Trophoblast cell (in vitro differentiated cells and primary cell): ENCODE data around the gene SPRR2G. TPM values are rescaled to one million over a fixed set of nuclear protein-coding genes. Genes with fewer than 3 reads are reported as not detected.

Experiments used
- DNase-seq, 2 donors: peaks; one replicate each; pipeline ENCODE4 v3.0.0-alpha.2; 2016
- H2AFZ ChIP-seq: 2 replicates; pipeline ENCODE4 v1.6.1; 2013; ENCODE audit warnings: low read length, moderate library complexity, mild to moderate bottlenecking; ENCODE audit not compliant: insufficient read depth, poor library complexity
- H2AK5ac ChIP-seq: 2 replicates; pipeline ENCODE4 v1.6.1; 2013; ENCODE audit warnings: mild to moderate bottlenecking, low read length
- H2BK120ac ChIP-seq: 2 replicates; pipeline ENCODE4 v1.6.1; 2013; ENCODE audit warnings: low read length, mild to moderate bottlenecking, moderate library complexity; ENCODE audit not compliant: insufficient read depth, poor library complexity
- H2BK12ac ChIP-seq: 2 replicates; pipeline ENCODE4 v1.6.1; 2013; ENCODE audit warnings: mild to moderate bottlenecking, low read length, moderate library complexity
- H2BK5ac ChIP-seq: 2 replicates; pipeline ENCODE4 v1.6.1; 2013; ENCODE audit warnings: low read length, low read depth, moderate library complexity, mild to moderate bottlenecking; ENCODE audit not compliant: poor library complexity
- H3K14ac ChIP-seq: 2 replicates; pipeline ENCODE4 v1.6.1; 2013; ENCODE audit warnings: mild to moderate bottlenecking, low read length
- H3K18ac ChIP-seq: 2 replicates; pipeline ENCODE4 v1.6.1; 2013; ENCODE audit warnings: mild to moderate bottlenecking, low read length
- H3K23ac ChIP-seq: 2 replicates; pipeline ENCODE4 v1.6.1; 2013; ENCODE audit warnings: low read length
- H3K27ac ChIP-seq: 2 replicates; pipeline ENCODE4 v1.5.1; 2013; ENCODE audit warnings: low read depth, mild to moderate bottlenecking, inconsistent platforms, low read length, moderate library complexity
- H3K27me3 ChIP-seq: 2 replicates; pipeline ENCODE4 v1.6.1; 2013; ENCODE audit warnings: inconsistent platforms, mild to moderate bottlenecking, low read length, moderate library complexity; ENCODE audit not compliant: insufficient read depth
- H3K36me3 ChIP-seq, 2 experiments: 1 replicate in 1 of 2; 2 replicates in 1 of 2; pipeline ENCODE4 v1.6.1; 2013; ENCODE audit warnings: low read length in 2 of 2, mild to moderate bottlenecking in 2 of 2, moderate library complexity in 1 of 2; ENCODE audit not compliant: insufficient read depth in 2 of 2, control insufficient read depth in 1 of 2
- H3K4ac ChIP-seq: 2 replicates; pipeline ENCODE4 v1.6.1; 2013; ENCODE audit warnings: low read depth, mild to moderate bottlenecking, low read length, moderate library complexity
- H3K4me1 ChIP-seq, 2 experiments: 1 replicate in 1 of 2; 2 replicates in 1 of 2; pipeline ENCODE4 v1.6.1; 2013; ENCODE audit warnings: low read length in 2 of 2, mild to moderate bottlenecking in 2 of 2, moderate library complexity in 1 of 2; ENCODE audit not compliant: insufficient read depth in 2 of 2, control insufficient read depth in 1 of 2
- H3K4me2 ChIP-seq: 2 replicates; pipeline ENCODE4 v1.6.1; 2013; ENCODE audit warnings: inconsistent platforms, mild to moderate bottlenecking, low read length, moderate library complexity
- H3K4me3 ChIP-seq: 2 replicates; pipeline ENCODE4 v1.5.1; 2013; ENCODE audit warnings: mild to moderate bottlenecking, low read depth, low read length, inconsistent platforms
- H3K79me1 ChIP-seq: one replicate; pipeline ENCODE4 v1.6.1; 2013; ENCODE audit warnings: low read length
- H3K79me2 ChIP-seq: 2 replicates; pipeline ENCODE4 v1.6.1; 2013; ENCODE audit warnings: low read length, mild to moderate bottlenecking; ENCODE audit not compliant: control insufficient read depth, insufficient read depth, poor library complexity
- H3K9ac ChIP-seq: 2 replicates; pipeline ENCODE4 v1.6.1; 2013; ENCODE audit warnings: mild to moderate bottlenecking, low read length
- H3K9me3 ChIP-seq: 2 replicates; pipeline ENCODE4 v1.6.1; 2013; ENCODE audit warnings: low read depth, mild to moderate bottlenecking, control low read depth, inconsistent platforms, low read length; ENCODE audit not compliant: insufficient read depth
- H4K12ac ChIP-seq: 2 replicates; pipeline ENCODE4 v1.6.1; 2013; ENCODE audit warnings: low read depth, mild to moderate bottlenecking, low read length, moderate library complexity
- H4K8ac ChIP-seq: 2 replicates; pipeline ENCODE4 v1.6.1; 2013; ENCODE audit warnings: low read depth, mild to moderate bottlenecking, low read length, moderate library complexity
- H4K91ac ChIP-seq: one replicate; pipeline ENCODE4 v1.6.1; 2013; ENCODE audit warnings: low read depth, mild to moderate bottlenecking, low read length, moderate library complexity
- WGBS: extraction: QIAGEN DNeasy Blood & Tissue Kit; methylation state at CpG from one replicate; pipeline ENCODE4 v1.1.7; 2013; ENCODE audit warnings: missing lambda C conversion rate; ENCODE audit not compliant: insufficient read length, insufficient coverage; ENCODE audit errors: extremely low coverage; 5-methylcytosine and 5-hydroxymethylcytosine counted together
- polyA plus RNA-seq: library from polyadenylated mRNA; stranded (reverse); fragments of 200-250 nt; gene quantifications from 2 replicates; pipeline ENCODE4 v1.2.3, GENCODE V29; 2013

Gene SPRR2G
- polyA plus RNA-seq, result 5.1 and 5.6 TPM in 2 replicates

DNA sequence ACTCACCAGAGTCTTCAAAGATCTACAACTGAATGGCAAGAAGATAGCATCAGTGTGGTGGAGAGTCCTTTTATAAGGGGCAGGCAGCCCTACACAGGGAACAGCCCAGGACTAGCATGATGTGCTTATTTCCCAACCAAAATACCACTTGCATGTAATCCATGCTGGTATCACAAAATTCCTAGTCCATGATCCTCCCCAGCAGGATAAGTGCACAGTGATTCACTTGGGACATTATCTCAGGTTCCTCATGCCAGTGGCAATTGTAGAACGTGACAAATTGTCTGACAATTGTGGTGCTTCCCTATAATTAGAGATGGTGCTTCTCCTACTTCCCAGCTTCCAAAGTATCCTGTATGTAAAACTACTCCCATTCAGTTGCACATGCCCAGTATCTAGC, at the start of gene SPRR2G:
SPRR2G (minus strand) TSS at position 45 of the 400 bp plus-strand sequence. CDS start 780 bp downstream, outside the sequence.
- Histone ChIP-seq H3K79me1 (no peaks in the 10 kb centered on the region), H3K36me3 (no peaks in the 10 kb centered on the region), H3K18ac (no peak within 1 kb of the TSS), H2BK5ac (no peak within 1 kb of the TSS), H2AFZ (no peak within 1 kb of the TSS), H3K9ac (no peak within 1 kb of the TSS), H3K23ac (no peak within 1 kb of the TSS), H3K4me2 (no peak within 1 kb of the TSS), H2AK5ac (no peak within 1 kb of the TSS), H3K4ac (no peak within 1 kb of the TSS), H3K27ac (no peak within 1 kb of the TSS), H4K8ac (no peak within 1 kb of the TSS), H3K9me3 (no peaks in the 10 kb centered on the region), H4K91ac (no peak within 1 kb of the TSS), H3K14ac (no peak within 1 kb of the TSS), H4K12ac (no peak within 1 kb of the TSS), H3K4me1 (no peaks in the 10 kb centered on the region), H2BK120ac (no peak within 1 kb of the TSS), H3K79me2 (no peaks in the 10 kb centered on the region), H3K4me3 (no peak within 1 kb of the TSS), H2BK12ac (no peak within 1 kb of the TSS), H3K27me3 (no peaks in the 10 kb centered on the region)
- no CpG with 5 or more reads among the region's 1 CpG for WGBS
- peak; percentile 92 to 98 for DNase-seq

DNA sequence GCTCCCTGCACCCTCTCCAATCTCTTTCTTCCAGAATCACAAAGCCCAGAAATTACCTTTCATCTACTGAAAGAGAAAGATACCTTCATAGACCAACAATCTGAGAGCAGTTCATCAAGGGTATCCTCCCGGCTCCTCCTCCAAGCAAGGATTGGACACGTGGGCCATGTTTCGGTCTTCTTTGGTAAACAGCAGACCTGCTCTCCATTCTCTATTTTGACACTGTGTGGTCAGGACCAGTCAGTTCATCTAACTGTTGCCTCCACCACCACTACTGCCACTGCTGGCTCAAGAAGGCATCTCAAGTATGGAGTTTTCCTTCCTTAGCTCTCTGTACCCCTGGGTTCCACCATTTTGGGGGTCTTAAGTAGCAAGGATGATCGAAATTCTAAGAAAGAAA, 44.5 kb upstream of the SPRR2G start:
- no CpG with 5 or more reads among the region's 4 CpGs for WGBS
- Histone ChIP-seq H3K4ac (no peak overlapping the region), H2BK5ac (no peak overlapping the region), H3K9ac (no peak overlapping the region), H3K4me1 (no peaks in the 10 kb centered on the region), H4K8ac (no peak overlapping the region), H3K36me3 (no peaks in the 10 kb centered on the region), H4K12ac (no peak overlapping the region), H3K4me3 (no peak overlapping the region), H2BK120ac (no peak overlapping the region), H3K14ac (no peak overlapping the region), H3K27ac (no peak overlapping the region), H3K9me3 (peaks cover 2% of the 10 kb centered on the region), H3K4me2 (no peak overlapping the region), H3K18ac (no peak overlapping the region), H2AFZ (no peak overlapping the region), H3K27me3 (no peaks in the 10 kb centered on the region), H3K79me2 (no peaks in the 10 kb centered on the region), H3K79me1 (no peaks in the 10 kb centered on the region), H2BK12ac (no peak overlapping the region), H2AK5ac (no peak overlapping the region), H4K91ac (no peak overlapping the region), H3K23ac (no peak overlapping the region)
- DNase-seq, result no peak

DNA sequence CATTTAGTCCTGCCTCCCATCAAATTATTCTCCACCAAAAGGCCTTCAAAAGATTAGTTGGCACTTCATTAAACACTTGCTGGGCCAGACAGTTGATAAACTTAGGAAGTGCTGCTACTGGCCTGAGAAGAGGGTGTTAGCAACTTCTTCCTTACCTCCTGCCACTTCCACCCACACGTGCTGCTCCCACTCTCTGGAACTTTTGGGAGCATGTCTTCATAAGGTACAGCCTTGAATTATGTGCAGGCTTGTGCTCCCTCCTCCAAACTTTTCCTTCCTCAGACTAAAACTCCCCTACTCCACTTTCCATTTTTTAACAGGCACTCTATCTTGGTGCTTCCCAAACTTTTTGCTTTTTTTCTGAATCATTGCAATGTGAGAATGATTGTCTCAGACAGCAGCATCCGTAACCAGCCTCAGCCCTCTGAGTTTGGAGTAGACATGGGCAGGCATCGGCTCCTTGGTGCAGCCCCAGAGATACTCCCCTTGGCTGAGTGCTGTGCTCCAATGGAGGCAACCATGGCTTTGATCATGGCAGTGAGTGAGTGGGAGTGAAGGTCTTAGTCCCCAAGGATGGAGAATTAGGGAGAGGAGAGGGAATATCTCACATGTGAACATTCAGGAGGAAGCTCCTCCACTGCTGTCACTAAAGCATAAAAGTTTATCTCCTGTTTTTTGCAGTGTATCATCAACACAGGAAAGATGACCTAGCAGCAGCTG, 43.8 kb upstream of the SPRR2G start:
- Histone ChIP-seq H3K36me3 (no peaks in the 10 kb centered on the region), H4K8ac (no peak overlapping the region), H3K27ac (no peak overlapping the region), H2AFZ (no peak overlapping the region), H4K91ac (no peak overlapping the region), H2BK120ac (no peak overlapping the region), H3K9me3 (peaks cover 2% of the 10 kb centered on the region), H3K23ac (no peak overlapping the region), H3K4me3 (no peak overlapping the region), H4K12ac (no peak overlapping the region), H3K9ac (no peak overlapping the region), H3K14ac (no peak overlapping the region), H3K27me3 (no peaks in the 10 kb centered on the region), H3K4me1 (no peaks in the 10 kb centered on the region), H2AK5ac (no peak overlapping the region), H3K79me2 (no peaks in the 10 kb centered on the region), H3K18ac (no peak overlapping the region), H3K4ac (no peak overlapping the region), H3K4me2 (no peak overlapping the region), H2BK5ac (no peak overlapping the region), H3K79me1 (no peaks in the 10 kb centered on the region), H2BK12ac (no peak overlapping the region)
- WGBS, result no CpG with 5 or more reads among the region's 3 CpGs
- DNase-seq, result no peak

DNA sequence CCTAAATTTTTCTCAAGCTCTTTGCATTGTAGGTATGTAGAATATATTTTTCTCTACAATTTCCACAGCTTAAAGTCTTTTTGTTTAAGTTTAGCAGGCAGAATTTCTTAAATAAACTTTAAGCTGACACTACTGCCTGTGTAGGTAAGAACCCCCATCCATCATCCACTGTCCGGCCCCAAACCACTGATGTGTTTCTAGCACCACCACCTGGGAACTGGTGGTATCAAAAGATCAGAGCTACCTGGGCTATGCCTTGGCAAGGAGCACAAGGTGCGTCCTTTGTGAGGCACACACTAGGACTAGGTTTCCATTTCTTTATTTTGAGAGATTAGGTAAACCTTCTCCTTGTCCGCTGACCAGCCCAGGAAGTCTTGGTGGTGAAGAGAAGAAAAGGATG, 42.0 kb upstream of the SPRR2G start:
- Histone ChIP-seq H4K12ac (no peak overlapping the region), H3K79me1 (no peaks in the 10 kb centered on the region), H3K9me3 (peaks cover 2% of the 10 kb centered on the region), H2BK120ac (no peak overlapping the region), H3K4me2 (no peak overlapping the region), H3K14ac (no peak overlapping the region), H3K18ac (no peak overlapping the region), H2BK5ac (no peak overlapping the region), H3K79me2 (no peaks in the 10 kb centered on the region), H3K27me3 (no peaks in the 10 kb centered on the region), H3K9ac (no peak overlapping the region), H3K4me1 (no peaks in the 10 kb centered on the region), H2AK5ac (no peak overlapping the region), H4K8ac (no peak overlapping the region), H3K4me3 (no peak overlapping the region), H3K4ac (no peak overlapping the region), H3K27ac (no peak overlapping the region), H3K23ac (no peak overlapping the region), H2BK12ac (no peak overlapping the region), H2AFZ (no peak overlapping the region), H4K91ac (no peak overlapping the region), H3K36me3 (no peaks in the 10 kb centered on the region)
- WGBS, result no CpG with 5 or more reads among the region's 3 CpGs
- peak; percentile 34 to 57 for DNase-seq
